WTC11 (cell line): Measurements from ENCODE around the gene VTI1A. TPM values are rescaled to one million over a fixed set of nuclear protein-coding genes. Genes with fewer than 3 reads are reported as not detected.

Experiments used
- ATAC-seq: fragments of 200-7000 bp; cut with Tn5 transposase; 2 replicates; pipeline ENCODE4 v1.10.0; 2021; ENCODE audit warnings: mild to moderate bottlenecking, moderate library complexity
- CTCF ChIA-PET: fragments of 300-600 bp; sonication (Branson Sonifier 250); formaldehyde crosslinking; loops from one replicate; lab custom pipeline; 2021; ENCODE audit warnings: antibody characterized with exemption; lab: Charles Lee
- POLR2A ChIA-PET: fragments of 350-600 bp; sonication (Branson Sonifier 250); formaldehyde crosslinking; loops from one replicate; lab custom pipeline; 2021; ENCODE audit warnings: antibody characterized with exemption; lab: Charles Lee
- DNase-seq: peaks from one replicate; pipeline ENCODE4 v3.0.0; 2021; ENCODE audit warnings: low spot score
- H3K27ac Mint-ChIP-seq: 2 replicates; pipeline ENCODE4 v1.8.0; 2021; ENCODE audit warnings: mixed read lengths
- H3K27me3 Mint-ChIP-seq: 2 replicates; pipeline ENCODE4 v1.8.0; 2021; ENCODE audit warnings: low read depth, mild to moderate bottlenecking, moderate library complexity, mixed read lengths
- H3K36me3 Mint-ChIP-seq: 2 replicates; pipeline ENCODE4 v1.8.0; 2021; ENCODE audit warnings: mixed read lengths
- H3K4me1 Mint-ChIP-seq: 2 replicates; pipeline ENCODE4 v1.8.0; 2022; ENCODE audit warnings: mixed read lengths
- H3K4me3 Mint-ChIP-seq: 2 replicates; pipeline ENCODE4 v1.8.0; 2021; ENCODE audit warnings: mild to moderate bottlenecking, moderate library complexity, mixed read lengths
- H3K9me3 Mint-ChIP-seq: 2 replicates; pipeline ENCODE4 v1.8.0; 2021; ENCODE audit warnings: mixed read lengths
- ATF6 ChIP-seq: sonication (generic); formaldehyde crosslinking; IDR thresholded peaks from 2 replicates; pipeline ENCODE4 v1.8.1; 2023; ENCODE audit warnings: mild to moderate bottlenecking, missing genetic modification reagents
- CREM ChIP-seq: sonication (generic); formaldehyde crosslinking; IDR thresholded peaks from 2 replicates; pipeline ENCODE4 v1.8.1; 2022; ENCODE audit warnings: mild to moderate bottlenecking, missing genetic modification reagents, moderate library complexity
- E2F4 ChIP-seq: sonication (generic); formaldehyde crosslinking; IDR thresholded peaks from 2 replicates; pipeline ENCODE4 v1.8.1; 2022; ENCODE audit warnings: low read depth, mild to moderate bottlenecking, moderate library complexity, missing genetic modification reagents, borderline replicate concordance
- ETV6 ChIP-seq: sonication (generic); formaldehyde crosslinking; IDR thresholded peaks from 2 replicates; pipeline ENCODE4 v1.8.1; 2022; ENCODE audit warnings: mild to moderate bottlenecking, missing genetic modification reagents
- FOXP1 ChIP-seq: sonication (generic); formaldehyde crosslinking; IDR thresholded peaks from 2 replicates; pipeline ENCODE4 v1.8.0; 2022; ENCODE audit warnings: missing genetic modification reagents, mild to moderate bottlenecking, moderate library complexity, borderline replicate concordance
- FOXP4 ChIP-seq: sonication (generic); formaldehyde crosslinking; IDR thresholded peaks from 2 replicates; pipeline ENCODE4 v1.8.0; 2022; ENCODE audit warnings: mild to moderate bottlenecking, missing genetic modification reagents
- GABPB1 ChIP-seq: sonication (generic); formaldehyde crosslinking; IDR thresholded peaks from 2 replicates; pipeline ENCODE4 v1.8.1; 2023; ENCODE audit warnings: mild to moderate bottlenecking, missing genetic modification reagents
- IRF2 ChIP-seq: sonication (generic); formaldehyde crosslinking; IDR thresholded peaks from 2 replicates; pipeline ENCODE4 v1.8.0; 2022; ENCODE audit warnings: low read depth, missing genetic modification reagents, borderline replicate concordance
- MLX ChIP-seq: sonication (generic); formaldehyde crosslinking; IDR thresholded peaks from 2 replicates; pipeline ENCODE4 v1.8.1; 2023; ENCODE audit warnings: mild to moderate bottlenecking, missing genetic modification reagents, moderate library complexity
- NR2C2 ChIP-seq: sonication (generic); formaldehyde crosslinking; IDR thresholded peaks from 2 replicates; pipeline ENCODE4 v1.8.0; 2022; ENCODE audit warnings: mild to moderate bottlenecking, missing genetic modification reagents
- PRDM15 ChIP-seq: sonication (generic); formaldehyde crosslinking; IDR thresholded peaks from 2 replicates; pipeline ENCODE4 v1.8.0; 2022; ENCODE audit warnings: missing genetic modification reagents
- RORB ChIP-seq: fragments of 250-450 bp; sonication (Bioruptor Pico); IDR thresholded peaks from 2 replicates; pipeline ENCODE4 v1.9.0; 2021; ENCODE audit warnings: mild to moderate bottlenecking
- TP53 ChIP-seq: sonication (generic); formaldehyde crosslinking; IDR thresholded peaks from 2 replicates; pipeline ENCODE4 v1.8.1; 2023; ENCODE audit warnings: mild to moderate bottlenecking, missing genetic modification reagents
- ZNF138 ChIP-seq: sonication (generic); formaldehyde crosslinking; conservative IDR thresholded peaks from 2 replicates; pipeline ENCODE4 v1.8.1; 2022; ENCODE audit warnings: mild to moderate bottlenecking, moderate library complexity, missing genetic modification reagents
- ZNF396 ChIP-seq: fragments of 250-450 bp; sonication (Bioruptor Pico); IDR thresholded peaks from 2 replicates; pipeline ENCODE4 v1.8.0; 2021; ENCODE audit warnings: mild to moderate bottlenecking, moderate library complexity, borderline replicate concordance
- total RNA-seq: library from RNA; stranded (reverse); gene quantifications from 3 replicates; pipeline ENCODE4 v1.2.3, GENCODE V29; 2021
- TF ChIP-seq, protein P1 (sequence below): sonication (generic); formaldehyde crosslinking; IDR thresholded peaks from 2 replicates; pipeline ENCODE4 v1.8.1; 2022; ENCODE audit warnings: missing genetic modification reagents, borderline replicate concordance

The VTI1A gene
- total RNA-seq, 1 experiment from 2014 or later, result 20.1 TPM

GRCh38 chr10:112716076-112716475 is 269.1 kb downstream of the VTI1A start:
- no peaks in the 10 kb centered on the region for H3K36me3 Mint-ChIP-seq
- TF ChIP-seq IRF2 (CRISPR knock-in tag) (no peak), E2F4 (CRISPR knock-in tag) (no peak), ZNF138 (CRISPR knock-in tag) (no peak), MLX (CRISPR knock-in tag) (no peak), TP53 (no peak), FOXP4 (CRISPR knock-in tag) (no peak), ATF6 (CRISPR knock-in tag) (no peak), ETV6 (CRISPR knock-in tag) (no peak), PRDM15 (CRISPR knock-in tag) (no peak), NR2C2 (CRISPR knock-in tag) (no peak), RORB (CRISPR knock-in tag) (no peak), GABPB1 (no peak), ZNF396 (CRISPR knock-in tag) (no peak), FOXP1 (CRISPR knock-in tag) (no peak), CREM (CRISPR knock-in tag) (no peak)
- TF ChIP-seq, protein P1, sequence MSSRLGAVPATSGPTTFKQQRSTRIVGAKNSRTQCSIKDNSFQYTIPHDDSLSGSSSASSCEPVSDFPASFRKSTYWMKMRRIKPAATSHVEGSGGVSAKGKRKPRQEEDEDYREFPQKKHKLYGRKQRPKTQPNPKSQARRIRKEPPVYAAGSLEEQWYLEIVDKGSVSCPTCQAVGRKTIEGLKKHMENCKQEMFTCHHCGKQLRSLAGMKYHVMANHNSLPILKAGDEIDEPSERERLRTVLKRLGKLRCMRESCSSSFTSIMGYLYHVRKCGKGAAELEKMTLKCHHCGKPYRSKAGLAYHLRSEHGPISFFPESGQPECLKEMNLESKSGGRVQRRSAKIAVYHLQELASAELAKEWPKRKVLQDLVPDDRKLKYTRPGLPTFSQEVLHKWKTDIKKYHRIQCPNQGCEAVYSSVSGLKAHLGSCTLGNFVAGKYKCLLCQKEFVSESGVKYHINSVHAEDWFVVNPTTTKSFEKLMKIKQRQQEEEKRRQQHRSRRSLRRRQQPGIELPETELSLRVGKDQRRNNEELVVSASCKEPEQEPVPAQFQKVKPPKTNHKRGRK, result no peak
- TF ChIP-seq, all 79 proteins: peak for 0
- Mint-ChIP-seq H3K4me3 (no peak overlapping the region), H3K27me3 (no peaks in the 10 kb centered on the region), H3K4me1 (peaks cover 68% of the 10 kb centered on the region), H3K27ac (no peak overlapping the region), H3K9me3 (no peaks in the 10 kb centered on the region)
- no peak for ATAC-seq
- POLR2A ChIA-PET, result no interaction called here
- CTCF ChIA-PET, result no interaction called here
- DNase-seq, result no peak
